ENCODE data around the gene CTSF. TPM values are rescaled to one million over a fixed set of nuclear protein-coding genes. Genes with fewer than 3 reads are reported as not detected.

CTSF gene
- total RNA-seq, 1 experiment from 2014 or later = 0.34 TPM

- intact Hi-C loops (cut with micrococcal nuclease) = no loop called here
- ChIA-PET CTCF (no interaction called here), RAD21 (ENCODE audit: low non-redundant PET in 1 of 2, low total read pairs in 2 of 2, uncharacterized antibody in 2 of 2, unreplicated experiment in 2 of 2) (no interaction called here), POLR2A (interaction anchor here (0.7 kb wide), 1 partner anchor 18 kb away, joined by 3 read pairs; no protein-coding TSS in a partner anchor)
- Histone ChIP-seq H2AFZ (ENCODE audit: low read depth, low read length, poor library complexity, severe bottlenecking) (no peak overlapping the region), H3K9me2 (ENCODE audit: insufficient read depth) (no peaks in the 10 kb centered on the region), H4K20me1 (ENCODE audit: insufficient read depth) (peaks cover 9% of the 10 kb centered on the region; the same call in 1 of the 2 replicates), H3K79me2 (ENCODE audit: insufficient read depth, low read length) (peaks cover 19% of the 10 kb centered on the region), H3K4me3 (replicated peaks in 1 of 2; ENCODE audit: low read depth in 1 of 2, low read length in 2 of 2) (no peak overlapping the region), H3K9me3 (ENCODE audit: control insufficient read depth in 1 of 2, insufficient read depth in 1 of 2, low read depth in 1 of 2, low read length in 2 of 2) (no peaks in the 10 kb centered on the region), H3K27ac (ENCODE audit: low read depth, low read length) (no peak overlapping the region), H3K36me3 (ENCODE audit: control insufficient read depth in 1 of 2, insufficient read depth in 2 of 2, low read length in 2 of 2) (peaks cover 0 to 5% of the 10 kb centered on the region in 2 experiments; a peak in 1 of 4 replicates), H3K4me2 (ENCODE audit: low read length) (peak overlapping the region; percentile 13; the same call in 1 of the 2 replicates), H3K9ac (ENCODE audit: low read length) (no peak overlapping the region), H3K4me1 (ENCODE audit: control insufficient read depth in 1 of 2, insufficient read depth in 2 of 2, low read length in 2 of 2) (peaks cover 6 to 26% of the 10 kb centered on the region in 2 experiments; a peak in 3 of 4 replicates), H3K27me3 (ENCODE audit: insufficient read depth, low read length) (no peaks in the 10 kb centered on the region)
- no TSS peak for BruUV-seq (replicated peaks)
- ATAC-seq = no peak
- DNase-seq (ENCODE audit: low read depth, low spot score) = no peak
- TF ChIP-seq MAX (IDR thresholded peaks at IDR 0.05) (no peak), JUND (IDR thresholded peaks at IDR 0.05) (no peak), ELF1 (IDR thresholded peaks at IDR 0.05; ENCODE audit: borderline replicate concordance, low read depth) (no peak), SIN3A (IDR thresholded peaks at IDR 0.05; ENCODE audit: low read depth) (no peak), ZNF274 (IDR thresholded peaks at IDR 0.05; ENCODE audit: low read depth, low read length) (no peak), ATF3 (IDR thresholded peaks at IDR 0.05) (no peak), POLR2A (IDR thresholded peaks at IDR 0.05; ENCODE audit: borderline replicate concordance, extremely low read depth, insufficient read depth, insufficient read length) (no peak), EZH2 (IDR thresholded peaks at IDR 0.05) (no peak), ZFX (IDR thresholded peaks at IDR 0.05) (no peak), SRF (IDR thresholded peaks at IDR 0.05; ENCODE audit: low read depth) (no peak), SP1 (IDR thresholded peaks at IDR 0.05; ENCODE audit: low read depth) (no peak), FOSL1 (IDR thresholded peaks at IDR 0.05; ENCODE audit: low read depth) (no peak), REST (IDR thresholded peaks at IDR 0.05; ENCODE audit: low read depth) (no peak), TCF7L2 (IDR thresholded peaks at IDR 0.05; ENCODE audit: borderline replicate concordance, extremely low read depth, insufficient read depth, insufficient read length) (no peak), CBX3 (IDR thresholded peaks at IDR 0.05; ENCODE audit: low read depth) (no peak)
Measured at GRCh38 chr11:66612458-66612857, 44.1 kb upstream of the CTSF start.

Data from HCT116 (cell line).